ENCODE results near the gene ZNF587. TPM values are rescaled to one million over a fixed set of nuclear protein-coding genes. Genes with fewer than 3 reads are reported as not detected.
A peak's percentile ranks its signal among the peaks of the same experiment; 100 is the strongest.
"Not testable (repeated sequence)": the region's sequence is repeated elsewhere in the genome, so short reads cannot be mapped to it uniquely, and the experiment has no call there.

The ZNF587 gene
- polyA plus RNA-seq, 1 donor (not counting 4 experiments of a cell fraction or from before 2014, with no cell fraction given), result 14.0 TPM

- H3K4me1 ChIP-seq (ENCODE audit: control insufficient read depth, extremely low read depth, insufficient read depth, low read length), result peaks cover 5% of the 10 kb centered on the region
- dilution Hi-C loops (cut with MboI; ENCODE audit: extremely low pct_ligation_motif_present, low sequenced_read_pairs), result no loop called here
- H2AFZ ChIP-seq (ENCODE audit: control insufficient read depth, low read length), result no peak overlapping the region
- no peaks in the 10 kb centered on the region for H3K27me3 ChIP-seq (ENCODE audit: control insufficient read depth, extremely low read depth, insufficient read depth, low read length)
- H3K4me3 ChIP-seq (ENCODE audit: control insufficient read depth in 2 of 3, extremely low read depth in 1 of 3, insufficient read depth in 2 of 3, low read depth in 1 of 3, low read length in 3 of 3), result no peak overlapping the region
- no peaks in the 10 kb centered on the region for H3K9me1 ChIP-seq (ENCODE audit: control insufficient read depth, extremely low read depth, insufficient read depth, low read length)
- H3K36me3 ChIP-seq (ENCODE audit: control insufficient read depth in 2 of 2, extremely low read depth in 1 of 2, insufficient read depth in 2 of 2, low read length in 2 of 2), result peaks cover 13 to 14% of the 10 kb centered on the region in 2 experiments
- DNase-seq (ENCODE audit: low read depth, low spot score) (no peak), FAIRE-seq (no peak)
- no peak overlapping the region for H3K27ac ChIP-seq (ENCODE audit: control insufficient read depth, insufficient read depth, low read length)
- TF ChIP-seq CTCF (optimal IDR thresholded peaks at IDR 0.05 in 1 of 3, IDR thresholded peaks at IDR 0.05 in 1 of 3, conservative IDR thresholded peaks at IDR 0.05 in 1 of 3; ENCODE audit: extremely low read depth in 1 of 3, insufficient read depth in 2 of 3, low read length in 3 of 3) (no peak), EZH2 (IDR thresholded peaks at IDR 0.05; ENCODE audit: low read length) (no peak)
- H3K79me2 ChIP-seq (ENCODE audit: control insufficient read depth, insufficient read depth, low read length), result peaks cover 36% of the 10 kb centered on the region
- H3K9me3 ChIP-seq (ENCODE audit: control insufficient read depth, low read depth, low read length), result no peaks in the 10 kb centered on the region
- no peak overlapping the region for H3K9ac ChIP-seq (ENCODE audit: control insufficient read depth, extremely low read depth, insufficient read depth, low read length)
- no peak overlapping the region for H3K4me2 ChIP-seq (ENCODE audit: control insufficient read depth, extremely low read depth, insufficient read depth, low read depth, low read length)
- H4K20me1 ChIP-seq (ENCODE audit: control insufficient read depth, extremely low read depth, insufficient read depth, low read length), result no peaks in the 10 kb centered on the region
Measured at GRCh38 chr19:57812226-57812625, 37.4 kb upstream of the ZNF587 start.

GRCh38 chr19:57812975-57813820 is 36.5 kb upstream of the ZNF587 start:
- H3K27me3 ChIP-seq (ENCODE audit: control insufficient read depth, extremely low read depth, insufficient read depth, low read length); H4K20me1 ChIP-seq (ENCODE audit: control insufficient read depth, extremely low read depth, insufficient read depth, low read length); H3K4me1 ChIP-seq (ENCODE audit: control insufficient read depth, extremely low read depth, insufficient read depth, low read length); H3K9me1 ChIP-seq (ENCODE audit: control insufficient read depth, extremely low read depth, insufficient read depth, low read length); H3K27ac ChIP-seq (ENCODE audit: control insufficient read depth, insufficient read depth, low read length); dilution Hi-C loops (cut with MboI; ENCODE audit: extremely low pct_ligation_motif_present, low sequenced_read_pairs); FAIRE-seq; H2AFZ ChIP-seq (ENCODE audit: control insufficient read depth, low read length); DNase-seq (ENCODE audit: low read depth, low spot score); H3K9me3 ChIP-seq (ENCODE audit: control insufficient read depth, low read depth, low read length): not testable (repeated sequence)
- Histone ChIP-seq H3K79me2 (ENCODE audit: control insufficient read depth, insufficient read depth, low read length) (peaks cover 34% of the 10 kb centered on the region), H3K9ac (ENCODE audit: control insufficient read depth, extremely low read depth, insufficient read depth, low read length) (peak overlapping the region; percentile 85), H3K4me2 (ENCODE audit: control insufficient read depth, extremely low read depth, insufficient read depth, low read depth, low read length) (peak overlapping the region; percentile 97), H3K36me3 (ENCODE audit: control insufficient read depth in 2 of 2, extremely low read depth in 1 of 2, insufficient read depth in 2 of 2, low read length in 2 of 2) (peaks cover 11% of the 10 kb centered on the region in 2 experiments), H3K4me3 (ENCODE audit: control insufficient read depth in 2 of 3, extremely low read depth in 1 of 3, insufficient read depth in 2 of 3, low read depth in 1 of 3, low read length in 3 of 3) (peak overlapping the region in 2 of 3 experiments; percentile 79 to 94)

Data from keratinocyte (primary cell).